ACHN (cell line): ENCODE results near the gene NHLH1.

Experiments
- DNase-seq: peaks from one replicate; pipeline ENCODE4 v3.0.0-alpha.2; 2015
- in situ Hi-C: cut with HindIII; loops from 2 replicates; pipeline ENCODE4 v1.10.0; 2017; ENCODE audit warnings: low sequenced_read_pairs, low pct_ligation_motif_present, low pct_unique_long_range_greater_than_20kb

The NHLH1 gene

GRCh38 chr1:160354388-160354985 is 12.4 kb upstream of the NHLH1 start:
- DNase-seq, result peak; percentile 42

DNA sequence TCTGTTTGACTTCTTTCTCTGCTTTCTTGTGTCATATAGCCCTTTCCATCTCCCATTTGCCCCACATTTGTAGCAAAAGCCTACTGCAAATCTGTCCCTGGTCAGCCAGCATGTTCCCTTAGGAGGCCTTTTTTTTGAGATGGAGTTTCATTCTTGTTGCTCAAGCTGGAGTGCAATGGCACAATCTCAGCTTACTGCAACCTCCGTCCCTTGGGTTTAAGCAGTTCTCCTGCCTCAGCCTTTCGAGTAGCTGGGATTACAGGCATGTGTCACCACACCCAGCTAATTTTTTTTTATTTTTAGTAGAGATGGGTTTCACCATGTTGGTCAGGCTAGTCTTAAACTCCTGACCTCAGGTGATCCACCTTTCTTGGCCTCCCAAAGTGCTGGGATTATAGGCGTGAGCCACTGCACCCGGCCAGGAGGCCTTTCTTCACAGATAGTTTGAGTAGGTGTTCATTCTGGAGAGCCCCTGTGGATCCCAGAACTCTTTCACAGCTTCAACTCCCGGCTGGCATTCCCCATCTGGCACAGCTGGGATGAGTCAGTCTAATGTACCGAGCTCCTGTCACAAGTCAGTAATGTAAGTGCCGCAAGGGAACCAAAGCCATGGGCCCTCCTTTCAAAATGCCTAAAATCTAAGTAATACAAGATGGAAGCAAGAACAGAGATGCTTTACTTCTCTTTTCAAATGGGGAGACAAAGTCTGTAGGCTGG is 9.4 kb upstream of the NHLH1 start:
- in situ Hi-C loops, result no loop called here
- DNase-seq, result no peak

More at GRCh38 chr1:160354388-160354985, 12.4 kb upstream of the NHLH1 start:
- in situ Hi-C loops, result no loop called here

DNA sequence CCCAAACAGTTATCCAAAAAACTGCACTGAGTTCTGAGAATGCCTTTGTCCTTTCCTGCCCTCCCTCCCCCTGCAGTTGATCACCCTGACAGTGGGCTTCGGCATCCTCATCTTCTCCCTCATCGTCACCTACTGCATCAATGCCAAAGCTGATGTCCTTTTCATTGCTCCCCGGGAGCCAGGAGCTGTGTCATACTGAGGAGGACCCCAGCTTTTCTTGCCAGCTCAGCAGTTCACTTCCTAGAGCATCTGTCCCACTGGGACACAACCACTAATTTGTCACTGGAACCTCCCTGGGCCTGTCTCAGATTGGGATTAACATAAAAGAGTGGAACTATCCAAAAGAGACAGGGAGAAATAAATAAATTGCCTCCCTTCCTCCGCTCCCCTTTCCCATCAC is 8.8 kb upstream of the NHLH1 start:
- DNase-seq, result no peak
- in situ Hi-C loops, result no loop called here

DNA sequence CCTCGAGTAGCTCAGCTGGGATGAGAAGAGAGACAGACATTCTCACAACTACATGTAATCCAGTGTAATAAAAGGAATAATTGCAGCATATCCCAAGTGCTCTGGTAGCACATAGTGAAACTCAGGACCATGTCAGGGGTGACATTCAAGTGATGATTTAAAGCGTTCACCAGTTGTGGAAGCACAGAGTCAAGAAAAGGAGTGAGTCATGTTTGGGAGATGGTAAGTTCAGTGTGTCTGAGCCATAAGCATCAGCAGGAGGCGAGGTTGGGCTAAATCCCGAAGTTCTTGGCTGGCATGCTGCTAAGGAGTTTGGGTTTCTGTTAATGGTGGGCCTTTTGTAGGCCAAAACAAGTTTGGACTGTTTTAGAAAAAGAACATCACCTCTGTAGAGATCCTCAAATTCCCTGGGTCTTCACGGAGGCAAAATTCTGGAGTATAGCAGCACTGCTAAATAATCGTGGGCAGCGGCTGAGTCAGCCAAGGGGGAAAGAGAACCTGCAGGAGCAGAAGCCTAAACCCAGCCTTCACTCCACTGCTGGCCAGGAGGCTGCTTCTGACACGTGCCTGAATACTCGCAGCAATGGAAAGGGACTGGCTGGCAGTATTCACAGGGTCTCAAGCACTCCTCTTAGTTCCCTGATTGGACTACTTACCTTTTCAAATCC is 7.2 kb upstream of the NHLH1 start:
- in situ Hi-C loops, result no loop called here
- no peak for DNase-seq

GRCh38 chr1:160360227-160360695 is 6.6 kb upstream of the NHLH1 start:
- no peak for DNase-seq
- in situ Hi-C loops, result no loop called here

- in situ Hi-C loops, result no loop called here
- no peak for DNase-seq
Measured at GRCh38 chr1:160361199-160361598, 5.7 kb upstream of the NHLH1 start.

DNA sequence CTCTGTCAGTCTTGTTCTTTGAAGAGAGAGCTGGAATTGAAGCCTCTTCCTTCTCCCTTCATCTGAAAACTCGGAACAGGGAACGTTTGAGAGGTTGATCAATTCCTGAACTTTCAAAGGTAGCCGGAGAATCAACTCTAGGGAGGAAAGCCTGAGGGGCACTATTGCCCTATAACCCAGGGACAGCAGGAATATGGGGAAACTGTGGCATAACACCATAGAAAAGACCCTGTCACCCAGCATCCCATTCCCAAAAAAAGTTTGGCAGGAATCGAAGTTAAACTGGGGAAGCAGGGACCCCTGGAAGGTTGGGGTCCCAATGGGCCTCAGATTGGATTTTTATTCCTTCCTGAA is 5.1 kb upstream of the NHLH1 start:
- in situ Hi-C loops, result no loop called here
- no peak for DNase-seq

GRCh38 chr1:160362168-160362957 is 4.5 kb upstream of the NHLH1 start:
- in situ Hi-C loops, result no loop called here
- no peak for DNase-seq

- no peak for DNase-seq
- in situ Hi-C loops, result no loop called here
Measured at GRCh38 chr1:160363010-160363409, 3.9 kb upstream of the NHLH1 start.

- DNase-seq, result no peak
- in situ Hi-C loops, result no loop called here
Measured at GRCh38 chr1:160363951-160364735, 2.7 kb upstream of the NHLH1 start.

GRCh38 chr1:160365325-160365724 is 1.5 kb upstream of the NHLH1 start:
- no peak for DNase-seq
- in situ Hi-C loops, result no loop called here

GRCh38 chr1:160367516-160367900 is 637 bp downstream of the NHLH1 start:
- in situ Hi-C loops, result no loop called here
- no peak for DNase-seq

DNA sequence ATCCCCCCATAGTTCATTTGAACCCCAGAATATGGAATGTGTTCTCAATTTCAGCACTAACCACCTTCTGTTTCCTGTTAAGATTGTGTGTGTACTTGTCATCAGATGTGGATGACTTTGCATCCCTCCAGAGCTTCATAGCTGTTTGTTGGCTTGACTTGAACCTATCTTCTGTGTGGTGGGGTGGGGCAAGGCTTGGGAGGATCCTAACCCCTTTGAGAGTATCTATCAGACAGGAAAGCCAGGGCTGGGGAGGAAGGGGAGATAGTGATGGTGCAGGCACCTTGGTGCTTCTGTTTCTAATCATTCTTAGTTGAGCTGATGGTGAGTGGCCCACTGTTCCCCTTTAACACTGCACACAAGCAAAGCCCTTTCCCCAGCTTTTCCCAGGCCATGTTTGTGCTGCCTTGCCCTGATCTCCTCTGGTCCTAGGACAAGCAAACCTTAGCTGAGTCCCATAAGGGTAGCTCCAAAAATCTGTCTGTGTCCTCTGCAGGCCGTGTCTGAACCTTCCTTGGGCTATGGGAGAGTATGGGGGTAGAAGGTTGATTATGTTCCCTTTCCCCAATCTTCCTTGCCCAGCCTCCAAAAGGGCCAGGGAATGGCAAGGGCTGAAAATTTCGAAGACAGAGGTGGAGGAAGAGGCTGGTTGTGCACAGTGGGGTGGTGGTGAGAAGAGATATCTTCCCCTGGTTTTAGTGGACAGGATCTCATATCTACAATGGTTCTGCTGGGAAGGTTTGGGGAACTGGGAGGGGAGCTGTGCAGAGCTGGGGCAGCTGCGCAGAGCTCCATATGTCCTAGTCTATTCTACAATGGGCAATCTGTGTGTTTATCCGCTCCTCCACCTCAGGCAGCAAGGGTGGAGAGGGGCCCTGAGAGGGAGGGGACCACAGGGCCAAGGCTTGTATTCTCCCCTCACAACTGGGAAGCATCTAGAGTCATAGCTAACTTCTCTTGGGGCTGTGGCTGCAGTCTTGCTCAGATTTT is 1.4 kb downstream of the NHLH1 start:
- no peak for DNase-seq
- in situ Hi-C loops, result no loop called here

GRCh38 chr1:160369087-160369486 is 2.2 kb downstream of the NHLH1 start:
- in situ Hi-C loops, result no loop called here
- DNase-seq, result no peak

DNA sequence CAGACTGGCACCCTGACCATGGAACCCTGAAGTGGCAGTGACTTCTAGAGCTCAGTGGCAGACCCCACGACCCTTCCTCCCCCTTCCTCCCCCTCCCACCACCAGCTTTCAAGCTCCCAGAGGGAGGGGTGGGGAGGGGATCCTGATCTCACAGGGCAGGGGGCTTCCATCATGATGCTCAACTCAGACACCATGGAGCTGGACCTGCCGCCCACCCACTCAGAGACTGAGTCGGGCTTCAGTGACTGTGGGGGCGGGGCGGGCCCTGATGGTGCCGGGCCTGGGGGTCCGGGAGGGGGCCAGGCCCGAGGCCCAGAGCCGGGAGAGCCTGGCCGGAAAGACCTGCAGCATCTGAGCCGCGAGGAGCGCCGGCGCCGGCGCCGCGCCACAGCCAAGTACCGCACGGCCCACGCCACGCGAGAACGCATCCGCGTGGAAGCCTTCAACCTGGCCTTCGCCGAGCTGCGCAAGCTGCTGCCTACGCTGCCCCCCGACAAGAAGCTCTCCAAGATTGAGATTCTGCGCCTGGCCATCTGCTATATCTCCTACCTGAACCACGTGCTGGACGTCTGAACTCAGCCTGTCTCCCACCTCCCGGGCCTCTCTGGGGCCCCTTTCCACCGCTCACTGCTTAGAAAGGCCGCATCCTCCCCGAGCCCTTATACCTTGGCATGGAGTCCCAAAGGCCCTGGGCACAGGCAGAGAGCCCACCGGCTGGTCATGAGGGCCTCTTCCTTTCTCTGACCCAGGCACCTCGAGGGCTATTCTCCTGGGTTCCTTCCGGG is 3.9 kb downstream of the NHLH1 start:
- in situ Hi-C loops, result no loop called here
- DNase-seq, result no peak

DNA sequence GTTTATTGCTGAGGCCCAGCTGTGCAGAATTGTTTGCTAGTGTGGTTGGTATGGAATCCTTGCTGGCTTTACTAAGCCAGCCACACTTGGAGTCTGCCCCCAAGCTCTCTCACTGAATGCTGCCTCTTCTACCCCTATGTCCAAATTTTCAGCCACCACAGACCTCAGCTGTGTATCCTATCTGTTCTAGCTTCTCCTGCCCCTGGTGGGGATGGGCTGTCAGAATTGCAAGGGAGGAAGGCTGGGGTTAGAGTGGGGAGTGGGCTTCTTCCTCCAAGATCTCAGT is 4.4 kb downstream of the NHLH1 start:
- in situ Hi-C loops, result no loop called here
- no peak for DNase-seq

DNA sequence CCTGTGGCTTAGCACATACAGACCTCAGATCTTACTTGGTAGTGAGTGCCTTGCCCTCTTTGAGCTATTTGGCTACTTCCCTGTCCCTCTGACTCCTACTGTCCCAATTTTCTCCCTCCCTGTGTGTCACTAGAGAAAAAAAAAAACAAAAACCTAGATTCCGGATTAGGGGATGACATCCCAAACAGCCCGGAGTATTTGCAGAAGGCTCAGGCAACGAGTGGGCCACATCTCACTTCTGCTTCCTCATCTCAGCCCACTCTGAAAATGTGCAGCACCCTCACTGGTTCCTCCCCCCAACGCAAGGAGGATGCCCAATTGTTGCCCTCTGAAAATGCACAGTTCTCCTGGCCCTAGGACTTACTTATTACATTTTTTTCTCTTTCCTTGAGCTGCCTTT is 4.9 kb downstream of the NHLH1 start:
- in situ Hi-C loops, result no loop called here
- no peak for DNase-seq
